Measurements from ENCODE around the gene PRR29.
"Not testable (repeated sequence)": the region's sequence is repeated elsewhere in the genome, so short reads cannot be mapped to it uniquely, and the experiment has no call there.

The PRR29 gene

GRCh38 chr17:64001091-64001579 lies 3.0 kb downstream of the PRR29 start:
- no peak overlapping the region for H3K4me3 ChIP-seq (ENCODE audit: low read depth, low read length)
- peaks cover 23% of the 10 kb centered on the region for H3K27me3 ChIP-seq (ENCODE audit: control insufficient read depth, insufficient read depth, low read length)
- no peaks in the 10 kb centered on the region for H3K9me3 ChIP-seq (ENCODE audit: control insufficient read depth, insufficient read depth, low read length)
- H3K9ac ChIP-seq (ENCODE audit: low read depth, low read length) = no peak overlapping the region
- H3K36me3 ChIP-seq (ENCODE audit: control insufficient read depth, insufficient read depth, low read length) = no peaks in the 10 kb centered on the region
- H3K4me1 ChIP-seq (ENCODE audit: control insufficient read depth, insufficient read depth, low read length) = peaks cover 6% of the 10 kb centered on the region

DNA sequence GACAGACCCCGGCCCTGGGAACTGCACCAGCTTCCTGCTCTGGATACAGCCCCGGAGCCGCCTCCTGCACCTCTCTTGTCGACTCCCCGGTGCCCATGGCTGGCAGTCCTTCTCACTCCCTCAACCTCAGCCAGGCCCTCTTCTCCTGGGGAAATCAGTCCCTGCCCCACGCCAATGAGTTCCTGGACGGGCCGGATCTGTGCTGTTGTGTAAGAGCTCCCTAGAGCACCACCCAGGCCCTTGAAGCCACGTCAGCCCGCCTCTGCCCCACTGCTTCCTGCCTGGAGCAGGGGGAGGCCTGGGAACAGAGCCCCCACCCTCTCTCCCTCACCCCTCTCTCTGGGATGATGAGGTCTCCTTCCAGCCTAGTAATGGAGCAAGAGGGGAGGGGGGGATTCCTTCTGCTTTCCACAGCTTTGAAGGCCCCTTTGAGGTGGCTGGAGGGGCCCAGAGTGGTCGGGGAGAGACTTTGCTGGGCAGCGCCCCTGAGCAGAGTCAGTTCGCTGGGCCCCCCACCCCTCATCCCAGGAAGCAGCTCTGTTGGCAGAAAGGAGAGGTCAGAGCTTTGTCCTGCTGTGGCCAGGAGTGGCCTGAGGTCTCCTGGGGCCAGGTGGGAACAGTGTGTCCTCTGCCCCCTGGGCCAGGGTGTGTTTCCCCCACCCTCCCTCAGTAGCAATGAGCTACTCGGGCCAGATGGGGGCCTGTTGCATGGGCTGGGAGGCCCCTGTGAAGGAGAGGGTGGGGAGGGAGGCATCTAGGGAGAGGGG lies 3.8 kb downstream of the PRR29 start:
- peaks cover 6% of the 10 kb centered on the region for H3K4me1 ChIP-seq (ENCODE audit: control insufficient read depth, insufficient read depth, low read length)
- H3K9me3 ChIP-seq (ENCODE audit: control insufficient read depth, insufficient read depth, low read length) = no peaks in the 10 kb centered on the region
- no peaks in the 10 kb centered on the region for H3K36me3 ChIP-seq (ENCODE audit: control insufficient read depth, insufficient read depth, low read length)
- H3K27me3 ChIP-seq (ENCODE audit: control insufficient read depth, insufficient read depth, low read length) = peaks cover 18% of the 10 kb centered on the region
- no peak overlapping the region for H3K9ac ChIP-seq (ENCODE audit: low read depth, low read length)
- H3K4me3 ChIP-seq (ENCODE audit: low read depth, low read length) = no peak overlapping the region

DNA sequence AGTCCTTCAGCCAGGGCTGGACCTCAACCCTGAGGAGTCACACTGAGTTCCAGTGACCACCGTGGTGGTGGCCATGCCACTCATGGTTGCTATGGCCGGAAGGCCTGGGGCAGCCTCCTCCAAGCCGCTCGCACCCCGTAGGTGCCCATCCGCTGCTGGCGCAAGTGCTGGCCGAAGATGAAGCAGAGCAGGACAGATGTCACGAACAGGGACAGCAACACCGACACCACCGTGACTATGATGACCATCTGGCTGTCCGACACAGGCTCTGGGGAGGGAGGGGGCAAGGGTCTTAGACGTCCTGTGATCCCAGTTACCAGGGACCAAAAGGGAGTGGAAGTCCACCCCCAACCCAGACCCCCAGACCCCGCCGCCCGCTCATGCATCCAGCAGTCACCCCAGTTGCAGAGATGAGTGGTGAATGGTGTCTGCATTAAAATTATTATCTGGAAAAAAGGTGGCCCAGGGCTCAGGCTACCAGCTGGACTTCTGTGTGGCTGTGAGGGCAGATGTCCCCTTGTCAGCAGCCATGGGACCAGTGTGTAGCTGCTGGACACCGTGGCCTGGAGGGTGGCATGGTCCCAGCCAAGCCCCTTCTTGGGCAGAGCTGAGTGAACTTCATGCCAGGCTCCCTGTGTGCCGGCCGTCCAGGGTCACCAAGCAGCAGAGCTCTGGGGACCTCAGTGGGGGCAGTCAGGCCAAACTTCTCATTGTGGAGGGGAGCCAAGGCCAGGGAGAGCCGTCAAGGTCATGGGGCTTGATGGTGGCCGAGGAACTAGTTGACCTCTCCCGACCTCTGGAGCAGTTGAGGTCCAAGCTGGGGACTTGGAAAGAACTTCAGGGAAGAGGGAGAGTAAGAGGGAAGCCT lies 4.7 kb downstream of the PRR29 start:
- Histone ChIP-seq H3K9me3 (ENCODE audit: control insufficient read depth, insufficient read depth, low read length) (no peaks in the 10 kb centered on the region), H3K4me1 (ENCODE audit: control insufficient read depth, insufficient read depth, low read length) (no peaks in the 10 kb centered on the region), H3K27me3 (ENCODE audit: control insufficient read depth, insufficient read depth, low read length) (peaks cover 9% of the 10 kb centered on the region), H3K4me3 (ENCODE audit: low read depth, low read length) (no peak overlapping the region), H3K36me3 (ENCODE audit: control insufficient read depth, insufficient read depth, low read length) (no peaks in the 10 kb centered on the region), H3K9ac (ENCODE audit: low read depth, low read length) (no peak overlapping the region)

- no peak overlapping the region for H3K4me3 ChIP-seq (ENCODE audit: low read depth, low read length)
- H3K27me3 ChIP-seq (ENCODE audit: control insufficient read depth, insufficient read depth, low read length) = peaks cover 9% of the 10 kb centered on the region
- H3K36me3 ChIP-seq (ENCODE audit: control insufficient read depth, insufficient read depth, low read length) = no peaks in the 10 kb centered on the region
- H3K4me1 ChIP-seq (ENCODE audit: control insufficient read depth, insufficient read depth, low read length) = no peaks in the 10 kb centered on the region
- no peaks in the 10 kb centered on the region for H3K9me3 ChIP-seq (ENCODE audit: control insufficient read depth, insufficient read depth, low read length)
- no peak overlapping the region for H3K9ac ChIP-seq (ENCODE audit: low read depth, low read length)
Observed at GRCh38 chr17:64003526-64004121, 5.5 kb downstream of the PRR29 start.

GRCh38 chr17:64004218-64004770 lies 6.1 kb downstream of the PRR29 start:
- no peak overlapping the region for H3K9ac ChIP-seq (ENCODE audit: low read depth, low read length)
- H3K9me3 ChIP-seq (ENCODE audit: control insufficient read depth, insufficient read depth, low read length) = no peaks in the 10 kb centered on the region
- peaks cover 5% of the 10 kb centered on the region for H3K27me3 ChIP-seq (ENCODE audit: control insufficient read depth, insufficient read depth, low read length)
- no peaks in the 10 kb centered on the region for H3K36me3 ChIP-seq (ENCODE audit: control insufficient read depth, insufficient read depth, low read length)
- no peaks in the 10 kb centered on the region for H3K4me1 ChIP-seq (ENCODE audit: control insufficient read depth, insufficient read depth, low read length)
- H3K4me3 ChIP-seq (ENCODE audit: low read depth, low read length) = no peak overlapping the region

GRCh38 chr17:64004903-64005733 lies 7.0 kb downstream of the PRR29 start:
- Histone ChIP-seq H3K9me3 (ENCODE audit: control insufficient read depth, insufficient read depth, low read length) (no peaks in the 10 kb centered on the region), H3K4me3 (ENCODE audit: low read depth, low read length) (no peak overlapping the region), H3K27me3 (ENCODE audit: control insufficient read depth, insufficient read depth, low read length) (no peaks in the 10 kb centered on the region), H3K4me1 (ENCODE audit: control insufficient read depth, insufficient read depth, low read length) (peaks cover 4% of the 10 kb centered on the region), H3K9ac (ENCODE audit: low read depth, low read length) (no peak overlapping the region), H3K36me3 (ENCODE audit: control insufficient read depth, insufficient read depth, low read length) (no peaks in the 10 kb centered on the region)

DNA sequence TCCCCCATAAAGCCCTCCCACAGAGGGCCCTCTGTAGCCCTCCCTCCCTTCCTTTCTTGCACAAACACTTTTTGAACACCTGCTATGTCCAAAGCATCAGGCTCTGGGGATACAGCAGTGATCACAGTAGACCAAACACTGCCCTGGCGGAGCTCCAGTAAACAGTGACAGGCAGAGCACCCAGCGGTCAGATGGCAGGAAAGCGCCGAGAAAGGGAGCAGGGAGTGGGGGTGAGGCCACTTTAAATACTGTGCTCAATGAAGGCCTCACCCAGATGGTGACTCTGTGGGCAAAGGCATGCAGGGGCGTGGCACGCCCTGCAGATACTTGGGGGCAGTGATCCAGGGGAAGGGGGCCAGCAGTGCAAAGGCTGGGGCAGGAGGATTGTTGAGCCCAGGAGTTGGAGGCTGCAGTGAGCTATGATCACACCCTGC lies 7.6 kb downstream of the PRR29 start:
- H3K4me1 ChIP-seq (ENCODE audit: control insufficient read depth, insufficient read depth, low read length) = peaks cover 4% of the 10 kb centered on the region
- H3K36me3 ChIP-seq (ENCODE audit: control insufficient read depth, insufficient read depth, low read length) = no peaks in the 10 kb centered on the region
- H3K4me3 ChIP-seq (ENCODE audit: low read depth, low read length) = no peak overlapping the region
- no peaks in the 10 kb centered on the region for H3K27me3 ChIP-seq (ENCODE audit: control insufficient read depth, insufficient read depth, low read length)
- no peaks in the 10 kb centered on the region for H3K9me3 ChIP-seq (ENCODE audit: control insufficient read depth, insufficient read depth, low read length)
- no peak overlapping the region for H3K9ac ChIP-seq (ENCODE audit: low read depth, low read length)

DNA sequence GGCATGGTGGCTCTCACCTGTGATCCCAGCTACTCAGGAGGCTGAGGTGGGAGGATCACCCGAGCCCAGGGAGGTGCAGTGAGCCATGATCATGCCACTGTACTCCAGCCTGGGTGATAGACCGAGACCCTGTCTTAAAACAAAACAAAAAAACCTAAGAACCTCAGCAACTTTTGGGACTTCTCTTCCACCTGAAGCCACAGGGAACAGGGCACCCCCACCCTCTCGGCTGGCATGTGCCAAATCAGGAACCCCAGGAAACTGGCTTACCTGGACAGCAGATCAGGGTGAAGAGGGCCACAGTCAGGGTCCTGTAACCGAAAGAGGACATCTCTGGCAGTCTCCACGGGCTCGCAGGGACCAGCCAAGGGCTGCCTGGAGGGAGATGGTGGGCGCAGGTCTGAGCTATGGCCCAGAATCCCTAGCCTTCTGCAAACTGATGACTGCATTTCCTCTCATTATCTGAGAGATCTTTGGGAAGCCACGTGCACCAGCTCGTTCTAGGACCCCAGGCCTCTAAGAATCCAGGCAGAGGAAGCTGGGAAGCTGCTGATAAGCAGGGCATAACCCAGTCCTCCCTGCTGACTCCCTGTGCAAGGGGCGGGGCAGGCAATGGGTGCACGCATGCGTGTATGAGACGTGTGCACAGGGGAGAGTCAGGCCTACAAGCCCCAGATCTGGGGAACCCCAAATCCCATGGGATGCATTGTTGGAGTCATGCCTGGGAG lies 8.4 kb downstream of the PRR29 start:
- Histone ChIP-seq H3K9me3 (ENCODE audit: control insufficient read depth, insufficient read depth, low read length) (no peaks in the 10 kb centered on the region), H3K4me3 (ENCODE audit: low read depth, low read length) (no peak overlapping the region), H3K4me1 (ENCODE audit: control insufficient read depth, insufficient read depth, low read length) (peaks cover 4% of the 10 kb centered on the region), H3K27me3 (ENCODE audit: control insufficient read depth, insufficient read depth, low read length) (no peaks in the 10 kb centered on the region), H3K36me3 (ENCODE audit: control insufficient read depth, insufficient read depth, low read length) (no peaks in the 10 kb centered on the region), H3K9ac (ENCODE audit: low read depth, low read length) (no peak overlapping the region)

DNA sequence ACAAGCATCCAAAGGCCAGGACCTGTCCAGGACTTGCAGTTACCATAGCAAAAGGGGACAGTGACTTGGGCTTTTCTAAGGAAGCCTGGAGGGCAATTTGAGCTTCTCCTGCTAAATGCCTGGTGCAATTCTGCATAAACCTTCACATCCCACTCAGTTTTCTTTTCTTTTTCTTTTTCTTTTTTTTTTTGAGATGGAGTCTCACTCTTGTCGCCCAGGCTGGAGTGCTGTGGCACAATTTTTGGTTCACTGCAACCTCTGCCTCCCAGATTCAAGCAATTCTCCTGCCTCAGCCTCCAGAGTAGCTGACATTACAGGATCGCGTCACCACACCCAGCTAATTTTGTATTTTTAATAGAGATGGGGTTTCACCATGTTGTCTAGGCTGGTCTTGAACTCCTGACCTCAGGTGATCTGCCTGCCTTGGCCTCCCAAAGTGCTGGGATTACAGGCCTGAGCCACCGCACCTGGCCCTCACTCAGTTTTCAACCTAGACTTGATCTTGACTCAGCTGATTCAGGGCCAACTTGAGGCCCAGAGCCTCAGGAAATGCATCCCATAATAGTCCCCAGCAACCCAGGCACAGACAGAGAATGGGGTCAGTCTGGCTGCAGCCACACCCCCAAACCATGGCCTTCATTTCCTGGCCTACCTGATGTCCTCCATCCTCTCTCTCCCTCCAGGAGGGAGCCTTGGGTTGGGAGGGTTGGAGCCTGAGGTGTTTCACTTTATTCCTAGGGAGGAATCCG lies 9.1 kb downstream of the PRR29 start:
- H3K27me3 ChIP-seq (ENCODE audit: control insufficient read depth, insufficient read depth, low read length); H3K36me3 ChIP-seq (ENCODE audit: control insufficient read depth, insufficient read depth, low read length); H3K4me1 ChIP-seq (ENCODE audit: control insufficient read depth, insufficient read depth, low read length); H3K9me3 ChIP-seq (ENCODE audit: control insufficient read depth, insufficient read depth, low read length); H3K4me3 ChIP-seq (ENCODE audit: low read depth, low read length); H3K9ac ChIP-seq (ENCODE audit: low read depth, low read length): not testable (repeated sequence)

DNA sequence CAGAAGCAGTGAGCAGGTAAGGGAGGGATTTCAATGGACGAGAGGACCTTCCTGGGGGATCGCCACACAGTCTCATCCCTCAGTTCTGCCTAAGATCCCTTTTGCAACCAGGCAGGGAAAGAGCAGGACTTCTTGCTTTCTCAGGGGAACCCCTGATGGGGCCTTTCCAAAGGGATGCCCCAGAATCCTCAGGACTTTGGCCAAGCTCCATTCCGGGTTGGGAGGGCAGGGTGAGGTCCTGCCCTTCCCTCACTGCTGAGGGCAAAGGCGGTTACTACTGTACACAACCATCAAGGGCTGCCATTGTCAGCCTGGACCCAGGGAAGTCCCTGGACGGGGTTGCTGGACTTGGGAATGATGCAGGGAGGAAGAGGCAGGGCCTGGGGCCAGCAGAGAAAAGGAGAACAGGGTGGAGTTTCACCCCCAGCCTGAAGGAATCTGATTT lies 9.7 kb downstream of the PRR29 start:
- no peaks in the 10 kb centered on the region for H3K36me3 ChIP-seq (ENCODE audit: control insufficient read depth, insufficient read depth, low read length)
- no peak overlapping the region for H3K9ac ChIP-seq (ENCODE audit: low read depth, low read length)
- H3K9me3 ChIP-seq (ENCODE audit: control insufficient read depth, insufficient read depth, low read length) = no peaks in the 10 kb centered on the region
- no peak overlapping the region for H3K4me3 ChIP-seq (ENCODE audit: low read depth, low read length)
- peaks cover 4% of the 10 kb centered on the region for H3K4me1 ChIP-seq (ENCODE audit: control insufficient read depth, insufficient read depth, low read length)
- no peaks in the 10 kb centered on the region for H3K27me3 ChIP-seq (ENCODE audit: control insufficient read depth, insufficient read depth, low read length)

Measured in iPS-15b (cell line).